SK-N-SH (cell line): Measurements from ENCODE around the gene VWC2L. TPM values are rescaled to one million over a fixed set of nuclear protein-coding genes. Genes with fewer than 3 reads are reported as not detected.

ENCODE experiments used
- CTCF ChIA-PET: fragments of 300-600, 350-600 bp; formaldehyde crosslinking; extraction: SDS; loops from one replicate; lab custom pipeline; 2021; lab: Yijun Ruan, JAX
- POLR2A ChIA-PET: fragments of 350-600 bp; sonication (Branson Sonifier 250); formaldehyde crosslinking; extraction: SDS; loops from one replicate; lab custom pipeline; 2020; ENCODE audit warnings: antibody characterized with exemption, inconsistent platforms; lab: Yijun Ruan, JAX
- DNase-seq: peaks from one replicate; pipeline ENCODE4 v3.0.0; 2012
- H2AFZ ChIP-seq: fragments of 200-600 bp; sonication (generic); 2 replicates; pipeline ENCODE4 v1.8.1; 2016; ENCODE audit warnings: antibody characterized with exemption, mild to moderate bottlenecking, low read depth
- H3F3A ChIP-seq: fragments of 200-600 bp; sonication (generic); replicated peaks from 2 replicates; pipeline ENCODE3; 2016; ENCODE audit warnings: antibody characterized with exemption, mild to moderate bottlenecking; ENCODE audit not compliant: insufficient read depth
- H3K27ac ChIP-seq, 2 experiments: fragments of 200-500 bp in 1 of 2; fragments of 200-600 bp in 1 of 2; sonication (Bioruptor generic) in 1 of 2; sonication (generic), shearing (Covaris generic) in 1 of 2; 2 replicates each; pipeline versions ENCODE4 v1.5.1 to v1.6.1; 2014 to 2016; ENCODE audit warnings: low read depth in 2 of 2, inconsistent platforms in 1 of 2, low read length in 1 of 2, mild to moderate bottlenecking in 1 of 2, mixed read lengths in 1 of 2
- H3K27me3 ChIP-seq: fragments of 200-600 bp; sonication (generic), shearing (Covaris generic); 2 replicates; pipeline ENCODE4 v1.6.1; 2016; ENCODE audit warnings: mixed run types; ENCODE audit not compliant: insufficient read depth
- H3K36me3 ChIP-seq, 2 experiments: fragments of 200-500 bp in 1 of 2; fragments of 200-600 bp in 1 of 2; sonication (Bioruptor generic) in 1 of 2; sonication (generic) in 1 of 2; replicated peaks in 1 of 2; 2 replicates each; pipeline versions ENCODE3 to v1.5.1; 2014 to 2016; ENCODE audit warnings: low read length in 1 of 2, mild to moderate bottlenecking in 1 of 2; ENCODE audit not compliant: insufficient read depth in 2 of 2, control insufficient read depth in 1 of 2
- H3K4me1 ChIP-seq, 2 experiments: fragments of 200-500 bp in 1 of 2; fragments of 200-600 bp in 1 of 2; sonication (Bioruptor generic) in 1 of 2; sonication (generic), shearing (Covaris generic) in 1 of 2; 2 replicates each; pipeline versions ENCODE4 v1.5.1 to v1.6.1; 2014 to 2016; ENCODE audit warnings: low read depth in 1 of 2, low read length in 1 of 2, mixed run types in 1 of 2; ENCODE audit not compliant: insufficient read depth in 2 of 2, control insufficient read depth in 1 of 2
- H3K4me2 ChIP-seq: fragments of 200-600 bp; sonication (generic), shearing (Covaris generic); 2 replicates; pipeline ENCODE4 v1.6.1; 2017; ENCODE audit warnings: mixed run types
- H3K4me3 ChIP-seq, 2 experiments: fragments of 200-500 bp in 1 of 2; fragments of 200-600 bp in 1 of 2; sonication (Bioruptor generic) in 1 of 2; sonication (generic), shearing (Covaris generic) in 1 of 2; 2 replicates each; pipeline versions ENCODE4 v1.5.1 to v1.8.1; 2014 to 2016; ENCODE audit warnings: low read depth in 2 of 2, inconsistent platforms in 1 of 2, low read length in 1 of 2, mild to moderate bottlenecking in 1 of 2, mixed read lengths in 1 of 2, moderate library complexity in 1 of 2
- H3K79me2 ChIP-seq: fragments of 200-600 bp; sonication (generic); 2 replicates; pipeline ENCODE4 v1.8.1; 2017; ENCODE audit warnings: mild to moderate bottlenecking; ENCODE audit not compliant: insufficient read depth
- H3K9ac ChIP-seq: fragments of 200-600 bp; sonication (generic); 2 replicates; pipeline ENCODE4 v1.6.1; 2017; ENCODE audit warnings: mixed run types
- H3K9me2 ChIP-seq: fragments of 200-600 bp; sonication (generic); 2 replicates; pipeline ENCODE4 v1.6.1; 2017; ENCODE audit warnings: mixed run types
- H3K9me3 ChIP-seq: fragments of 200-600 bp; sonication (generic); 2 replicates; pipeline ENCODE4 v1.6.1; 2017; ENCODE audit warnings: mixed run types, mild to moderate bottlenecking, moderate library complexity
- H4K20me1 ChIP-seq: fragments of 200-600 bp; sonication (generic); 2 replicates; pipeline ENCODE4 v1.6.1; 2017; ENCODE audit warnings: mild to moderate bottlenecking, mixed run types; ENCODE audit not compliant: insufficient read depth
- ELF1 ChIP-seq: IDR thresholded peaks from 2 replicates; pipeline ENCODE4 v1.4.0; 2012
- EP300 ChIP-seq, 2 experiments: IDR thresholded peaks; 2 replicates each; pipeline versions ENCODE4 v1.4.0 to v1.6.1; 2012; ENCODE audit warnings: borderline replicate concordance in 1 of 2, low read depth in 1 of 2, low read length in 1 of 2
- FOSL2 ChIP-seq: IDR thresholded peaks from 2 replicates; pipeline ENCODE4 v1.4.0; 2012; ENCODE audit warnings: low read depth, mild to moderate bottlenecking, moderate library complexity, borderline replicate concordance
- FOXM1 ChIP-seq: IDR thresholded peaks from 2 replicates; pipeline ENCODE4 v1.4.0; 2012; ENCODE audit warnings: low read depth, mild to moderate bottlenecking
- GABPA ChIP-seq: IDR thresholded peaks from 2 replicates; pipeline ENCODE4 v1.4.0; 2012; ENCODE audit warnings: low read depth, mild to moderate bottlenecking
- JUND ChIP-seq: IDR thresholded peaks from 2 replicates; pipeline ENCODE4 v1.4.0; 2012
- NFIC ChIP-seq: IDR thresholded peaks from 2 replicates; pipeline ENCODE4 v1.4.0; 2012; ENCODE audit warnings: borderline replicate concordance
- POLR2AphosphoS5 ChIP-seq: IDR thresholded peaks from 2 replicates; pipeline ENCODE4 v1.6.1; 2012; ENCODE audit warnings: low read depth, low read length
- SIN3A ChIP-seq: IDR thresholded peaks from 2 replicates; pipeline ENCODE4 v1.6.1; 2012; ENCODE audit warnings: low read depth, mild to moderate bottlenecking, low read length, moderate library complexity, borderline replicate concordance
- TAF1 ChIP-seq: IDR thresholded peaks from 2 replicates; pipeline ENCODE4 v1.6.1; 2012; ENCODE audit warnings: low read depth, mild to moderate bottlenecking, low read length, moderate library complexity, borderline replicate concordance
- TCF12 ChIP-seq: IDR thresholded peaks from 2 replicates; pipeline ENCODE4 v1.4.0; 2012
- WGBS: methylation state at CpG from one replicate; pipeline ENCODE4 v1.1.6; 2017; ENCODE audit warnings: low lambda C conversion rate; 5-methylcytosine and 5-hydroxymethylcytosine counted together
- polyA plus RNA-seq, 3 experiments: library from polyadenylated mRNA; depleted of rRNA; stranded (reverse); fragments of >200 nt; gene quantifications; 2 replicates each; pipeline ENCODE4 v1.2.3, GENCODE V29; 2012
- TF ChIP-seq, protein P1 (sequence below): fragments of 150-350 bp; IDR thresholded peaks from 2 replicates; pipeline ENCODE4 v1.6.1; 2017; ENCODE audit warnings: antibody characterized with exemption, low read length, low read depth, borderline replicate concordance
- TF ChIP-seq, protein P2 (sequence below): fragments of 150-350 bp; IDR thresholded peaks from 2 replicates; pipeline ENCODE4 v1.6.1; 2016; ENCODE audit warnings: mild to moderate bottlenecking, low read depth, low read length

VWC2L gene
- polyA plus RNA-seq, 1 of the 3 experiments (the other 2 are of a cell fraction) = not detected

DNA sequence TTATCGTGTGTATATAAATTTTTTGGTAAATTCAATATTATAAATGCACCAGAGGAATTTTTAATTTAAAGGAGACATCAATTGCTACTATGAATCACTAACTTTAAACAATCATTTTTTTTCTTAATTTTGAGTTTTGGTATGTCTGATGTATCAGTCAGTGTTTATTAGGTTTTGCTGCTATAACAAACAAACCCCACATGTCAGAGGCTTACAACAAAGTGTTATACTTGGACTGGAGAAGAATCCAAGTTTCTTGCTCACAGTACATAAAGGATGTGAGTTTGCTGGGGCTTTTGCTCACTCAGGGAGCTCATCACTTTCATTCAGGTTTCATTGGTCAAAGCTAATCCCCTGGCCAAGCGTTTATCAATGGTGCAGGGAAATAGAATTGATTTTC, 81.8 kb downstream of the VWC2L start (continued):
- TF ChIP-seq JUND (no peak), ELF1 (no peak), TAF1 (no peak), FOXM1 (no peak), TCF12 (no peak), POLR2AphosphoS5 (no peak), SIN3A (no peak)
- TF ChIP-seq, protein P1, sequence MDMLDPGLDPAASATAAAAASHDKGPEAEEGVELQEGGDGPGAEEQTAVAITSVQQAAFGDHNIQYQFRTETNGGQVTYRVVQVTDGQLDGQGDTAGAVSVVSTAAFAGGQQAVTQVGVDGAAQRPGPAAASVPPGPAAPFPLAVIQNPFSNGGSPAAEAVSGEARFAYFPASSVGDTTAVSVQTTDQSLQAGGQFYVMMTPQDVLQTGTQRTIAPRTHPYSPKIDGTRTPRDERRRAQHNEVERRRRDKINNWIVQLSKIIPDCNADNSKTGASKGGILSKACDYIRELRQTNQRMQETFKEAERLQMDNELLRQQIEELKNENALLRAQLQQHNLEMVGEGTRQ = no peak
- TF ChIP-seq, protein P2, sequence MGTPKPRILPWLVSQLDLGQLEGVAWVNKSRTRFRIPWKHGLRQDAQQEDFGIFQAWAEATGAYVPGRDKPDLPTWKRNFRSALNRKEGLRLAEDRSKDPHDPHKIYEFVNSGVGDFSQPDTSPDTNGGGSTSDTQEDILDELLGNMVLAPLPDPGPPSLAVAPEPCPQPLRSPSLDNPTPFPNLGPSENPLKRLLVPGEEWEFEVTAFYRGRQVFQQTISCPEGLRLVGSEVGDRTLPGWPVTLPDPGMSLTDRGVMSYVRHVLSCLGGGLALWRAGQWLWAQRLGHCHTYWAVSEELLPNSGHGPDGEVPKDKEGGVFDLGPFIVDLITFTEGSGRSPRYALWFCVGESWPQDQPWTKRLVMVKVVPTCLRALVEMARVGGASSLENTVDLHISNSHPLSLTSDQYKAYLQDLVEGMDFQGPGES = no peak
- TF ChIP-seq, all 33 proteins: peak for 0

DNA sequence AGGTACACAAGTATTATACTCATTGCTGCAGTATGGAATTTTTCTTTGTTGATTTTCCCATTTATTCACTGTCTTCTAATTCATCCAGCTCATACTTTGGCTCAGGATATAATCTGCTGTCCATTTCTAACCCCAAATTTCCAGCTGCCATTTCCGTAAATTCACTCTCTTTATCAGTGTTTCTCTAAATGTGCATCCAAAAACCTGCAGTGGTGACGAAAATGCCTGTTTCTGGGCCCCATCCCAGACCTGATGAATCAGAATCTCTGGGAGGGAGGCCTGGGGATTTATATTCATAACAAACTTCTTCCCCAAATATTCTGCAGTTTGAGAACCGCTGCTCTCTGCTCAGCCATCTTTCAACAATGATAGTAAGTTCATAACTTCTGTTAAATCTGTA, 86.6 kb downstream of the VWC2L start:
- POLR2A ChIA-PET = no interaction called here
- TF ChIP-seq TAF1 (no peak), EP300 (IDR thresholded peaks at IDR 0.05; ENCODE audit: borderline replicate concordance in 1 of 2, low read depth in 1 of 2, low read length in 1 of 2) (no peak)
- no peak overlapping the region for H3K4me3 ChIP-seq
- H3K9me3 ChIP-seq = no peaks in the 10 kb centered on the region
- no peaks in the 10 kb centered on the region for H3K27me3 ChIP-seq
- no peaks in the 10 kb centered on the region for H3K36me3 ChIP-seq
- DNase-seq = no peak
- H3K79me2 ChIP-seq = no peaks in the 10 kb centered on the region
- H3F3A ChIP-seq = no peaks in the 10 kb centered on the region
- CTCF ChIA-PET = interaction anchor here (1.3 kb wide), 1 partner anchor 24 kb away, joined by 4 read pairs; no protein-coding TSS in a partner anchor
- no peak overlapping the region for H3K4me2 ChIP-seq
- H3K27ac ChIP-seq = no peak overlapping the region
- 38% methylated on average over 3 of the region's 3 CpGs for WGBS
- H3K9ac ChIP-seq = no peak overlapping the region
- no peaks in the 10 kb centered on the region for H3K4me1 ChIP-seq
- H2AFZ ChIP-seq = no peak overlapping the region
- no peaks in the 10 kb centered on the region for H3K9me2 ChIP-seq
- no peaks in the 10 kb centered on the region for H4K20me1 ChIP-seq

DNA sequence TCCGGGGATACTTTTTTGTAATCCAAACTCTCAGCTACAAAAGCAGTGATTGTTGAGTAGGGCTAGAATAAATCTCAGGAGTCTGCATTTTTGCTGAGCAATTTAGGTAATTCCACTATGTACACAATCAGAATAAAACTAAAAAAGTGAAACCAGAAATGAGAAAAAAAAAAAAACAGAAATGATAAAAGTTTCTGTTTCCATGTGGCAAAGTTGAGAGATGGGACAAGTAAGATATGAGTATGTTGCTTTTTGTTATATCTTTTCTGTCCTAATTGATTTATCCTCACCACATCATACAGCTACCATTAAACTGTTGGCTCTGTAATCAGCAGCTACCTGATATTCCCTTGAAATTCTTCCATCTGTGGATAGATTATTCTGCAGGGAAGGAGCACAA, 92.7 kb downstream of the VWC2L start:
- POLR2A ChIA-PET = no interaction called here
- TF ChIP-seq TAF1 (no peak), NFIC (no peak), POLR2AphosphoS5 (no peak), FOSL2 (no peak), FOXM1 (no peak), GABPA (no peak), TCF12 (no peak)
- TF ChIP-seq, all 33 proteins: peak for 0
- no peaks in the 10 kb centered on the region; a peak in 1 of 4 replicates for H3K4me1 ChIP-seq
- no peak overlapping the region for H3K4me2 ChIP-seq
- WGBS = 47% methylated on average over 1 of the region's 1 CpG
- DNase-seq = no peak
- H3K27me3 ChIP-seq = no peaks in the 10 kb centered on the region
- H3K36me3 ChIP-seq = no peaks in the 10 kb centered on the region
- no peak overlapping the region for H3K27ac ChIP-seq
- CTCF ChIA-PET = interaction anchor here (1.5 kb wide), 1 partner anchor 14 kb away, joined by 4 read pairs; no protein-coding TSS in a partner anchor
- no peak overlapping the region for H3K9ac ChIP-seq
- H3F3A ChIP-seq = no peaks in the 10 kb centered on the region
- H3K4me3 ChIP-seq = no peak overlapping the region
- H3K79me2 ChIP-seq = no peaks in the 10 kb centered on the region
- no peaks in the 10 kb centered on the region for H4K20me1 ChIP-seq
- no peak overlapping the region for H2AFZ ChIP-seq
- H3K9me3 ChIP-seq = no peaks in the 10 kb centered on the region
- no peaks in the 10 kb centered on the region for H3K9me2 ChIP-seq
